ENCODE results near the gene CDKL2.

CDKL2 gene

DNA sequence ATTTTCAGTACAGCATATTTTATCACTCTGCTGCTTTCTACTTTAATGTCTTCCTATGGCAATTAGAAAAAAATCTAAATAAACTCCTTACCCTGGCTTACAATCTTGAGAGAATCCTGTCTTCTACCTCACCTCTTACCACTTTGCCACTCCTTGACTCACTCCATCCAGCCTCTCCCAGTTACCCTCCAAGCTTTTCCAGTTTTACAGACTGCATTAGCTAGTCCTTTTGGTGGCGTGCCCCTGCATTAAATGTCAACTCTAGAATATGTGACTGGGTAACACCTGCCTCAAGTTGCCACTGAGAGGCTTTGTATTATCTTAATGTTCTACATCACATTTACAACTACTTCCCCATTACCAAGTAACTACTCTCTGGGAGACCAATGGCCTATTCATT, 7.5 kb upstream of the CDKL2 start:
- no peak for DNase-seq

- no peak for DNase-seq
Measured at GRCh38 chr4:75637176-75637575, 6.8 kb upstream of the CDKL2 start.

- no peak for DNase-seq
Measured at GRCh38 chr4:75634951-75635350, 4.6 kb upstream of the CDKL2 start.

GRCh38 chr4:75634281-75634680, 4.0 kb upstream of the CDKL2 start:
- no peak for DNase-seq

GRCh38 chr4:75633846-75634245, 3.5 kb upstream of the CDKL2 start:
- no peak for DNase-seq

GRCh38 chr4:75630937-75631329, 605 bp upstream of the CDKL2 start:
- no peak for DNase-seq

- DNase-seq: no peak
Measured at GRCh38 chr4:75629239-75629638, 1.1 kb downstream of the CDKL2 start.

DNA sequence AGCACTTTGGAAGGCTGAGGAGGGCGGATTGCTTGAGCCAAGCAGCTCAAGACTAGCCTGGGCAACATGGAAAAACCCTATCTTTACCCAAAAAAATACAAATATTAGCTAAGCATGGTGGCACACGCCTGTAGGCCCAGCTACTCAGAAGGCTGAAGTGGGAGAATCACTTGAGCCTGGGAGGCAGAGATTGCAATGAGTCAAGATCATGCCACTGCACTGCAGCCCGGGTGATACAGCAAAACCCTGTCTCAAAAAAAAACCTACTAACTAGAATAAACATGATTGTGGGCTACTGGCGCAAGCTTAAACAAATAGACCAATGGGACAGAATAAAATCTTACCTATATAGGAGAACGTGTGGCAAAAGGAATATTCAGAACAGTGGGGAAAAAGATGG, 7.3 kb downstream of the CDKL2 start:
- no peak for DNase-seq

DNA sequence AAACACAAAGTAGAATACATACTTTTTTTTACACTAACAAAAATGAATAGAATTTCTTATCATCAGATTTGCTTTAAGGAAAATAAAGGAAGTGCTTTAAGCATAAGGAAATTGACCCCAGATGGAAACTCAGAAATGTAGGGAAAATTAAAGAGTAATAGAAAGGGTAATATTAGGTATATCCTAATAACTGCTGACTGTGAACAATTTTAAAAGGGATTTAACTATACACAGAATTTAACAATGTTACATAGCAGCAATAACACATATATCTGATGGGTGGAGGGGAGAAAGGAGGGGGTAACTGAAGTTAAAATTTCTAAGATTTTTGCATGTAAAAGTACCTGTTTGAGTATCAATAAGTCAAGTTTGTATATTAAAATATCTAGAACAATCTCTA, 8.6 kb downstream of the CDKL2 start:
- no peak for DNase-seq

- DNase-seq: no peak
Measured at GRCh38 chr4:75612306-75612705, 18.0 kb downstream of the CDKL2 start.

DNA sequence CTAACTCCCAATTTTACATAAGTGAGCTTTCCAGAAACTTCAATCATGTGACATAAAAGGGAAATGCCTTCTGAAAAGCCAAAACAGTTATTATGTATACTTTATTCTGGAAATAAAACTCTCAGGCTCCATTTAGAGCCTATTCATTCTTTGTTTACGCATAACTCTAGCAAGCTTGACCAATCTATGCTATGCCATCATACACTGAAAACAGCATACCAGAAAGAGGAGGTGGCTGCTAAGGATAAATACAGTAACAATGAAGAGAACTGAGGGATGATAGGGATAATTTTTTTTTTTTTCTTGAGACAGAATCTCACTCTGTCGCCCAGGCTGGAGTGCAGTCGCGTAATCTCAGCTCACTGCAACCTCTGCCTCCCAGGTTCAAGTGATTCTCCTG, 24.4 kb downstream of the CDKL2 start:
- no peak for DNase-seq

GRCh38 chr4:75599647-75600046, 30.7 kb downstream of the CDKL2 start:
- no peak for DNase-seq

GRCh38 chr4:75598390-75598789, 31.9 kb downstream of the CDKL2 start:
- no peak for DNase-seq

- no peak for DNase-seq
Measured at GRCh38 chr4:75596061-75596460, 34.3 kb downstream of the CDKL2 start.

DNA sequence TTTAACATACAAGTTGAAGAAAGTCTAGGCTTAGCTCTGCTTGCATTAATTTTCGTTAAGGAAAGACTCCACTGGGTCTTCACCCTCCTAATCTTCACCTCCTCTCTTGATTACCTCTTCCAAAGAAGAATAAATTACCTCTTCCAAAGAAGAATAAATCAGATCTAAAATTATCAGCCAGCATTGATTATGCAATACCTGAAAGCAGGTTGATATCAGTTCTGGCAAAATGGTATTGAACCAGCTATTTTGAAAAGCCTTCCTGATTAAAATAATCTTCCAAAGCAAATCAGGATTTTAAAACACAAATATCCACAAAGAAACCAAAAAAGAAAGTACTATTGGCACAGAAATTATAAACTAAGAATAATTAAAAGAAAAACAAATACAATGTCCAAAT, 36.9 kb downstream of the CDKL2 start:
- DNase-seq: no peak

DNA sequence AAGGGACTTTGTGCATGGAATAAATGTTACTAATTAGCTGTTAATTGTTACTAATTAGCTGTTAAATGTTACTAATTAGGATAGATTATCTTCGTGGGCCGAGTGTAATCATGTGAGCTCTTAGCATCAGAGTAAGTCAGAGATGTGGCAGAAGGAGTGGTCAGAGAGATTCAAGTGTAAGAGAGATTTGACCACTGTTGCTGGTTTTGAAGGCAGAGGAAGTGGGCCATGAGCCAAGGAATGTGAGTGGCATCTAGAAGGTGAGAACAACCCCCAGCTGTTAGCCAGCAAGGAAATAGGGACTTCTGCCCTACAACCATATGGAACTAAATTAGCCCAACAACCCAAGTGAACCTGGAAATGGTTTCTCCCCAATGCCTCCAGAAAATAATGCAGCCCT, 46.3 kb downstream of the CDKL2 start:
- DNase-seq: no peak

GRCh38 chr4:75567725-75568124, 62.6 kb downstream of the CDKL2 start:
- DNase-seq: no peak

GRCh38 chr4:75566911-75567310, 63.4 kb downstream of the CDKL2 start:
- no peak for DNase-seq

DNA sequence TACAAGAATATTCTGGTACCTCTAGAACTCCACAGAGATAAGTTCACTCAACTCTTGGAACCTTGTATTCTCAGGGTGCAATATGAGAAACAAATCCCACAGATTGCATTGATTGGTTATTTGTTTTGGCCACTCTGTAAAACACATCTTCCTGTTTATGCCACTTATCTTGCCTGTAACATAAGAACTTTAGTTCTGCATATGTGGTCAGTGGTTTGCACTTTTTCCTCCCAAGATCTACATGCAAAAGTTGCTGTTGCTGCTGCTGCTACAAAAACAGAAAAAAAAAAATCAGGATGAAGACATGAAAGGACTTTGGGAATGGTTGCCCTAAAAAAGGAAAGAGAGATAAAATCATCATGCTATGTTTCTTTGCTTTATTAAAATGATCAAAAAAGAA, 64.8 kb downstream of the CDKL2 start:
- DNase-seq: no peak

- no peak for DNase-seq
Measured at GRCh38 chr4:75564023-75564422, 66.3 kb downstream of the CDKL2 start.

- DNase-seq: no peak
Measured at GRCh38 chr4:75561789-75562188, 68.5 kb downstream of the CDKL2 start.

DNA sequence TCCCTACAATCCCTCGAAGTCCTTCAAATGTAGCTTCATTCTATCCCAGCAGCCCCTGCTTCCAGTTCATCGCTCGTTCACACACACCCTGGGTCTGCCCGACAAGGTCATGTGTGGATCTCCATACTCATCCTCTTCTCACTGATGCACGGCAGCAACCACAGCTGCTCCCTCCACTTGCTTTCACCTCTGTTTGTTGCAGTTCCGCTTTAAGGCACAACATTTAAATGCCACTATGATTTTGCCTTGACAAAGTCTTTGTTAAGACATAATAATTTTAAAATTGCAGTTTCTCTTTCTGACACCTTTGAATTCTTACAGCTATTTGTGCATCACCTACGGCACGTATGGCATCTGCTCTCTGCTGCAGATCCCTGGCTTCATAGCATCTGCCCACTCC, 72.6 kb downstream of the CDKL2 start:
- DNase-seq: no peak

DNA sequence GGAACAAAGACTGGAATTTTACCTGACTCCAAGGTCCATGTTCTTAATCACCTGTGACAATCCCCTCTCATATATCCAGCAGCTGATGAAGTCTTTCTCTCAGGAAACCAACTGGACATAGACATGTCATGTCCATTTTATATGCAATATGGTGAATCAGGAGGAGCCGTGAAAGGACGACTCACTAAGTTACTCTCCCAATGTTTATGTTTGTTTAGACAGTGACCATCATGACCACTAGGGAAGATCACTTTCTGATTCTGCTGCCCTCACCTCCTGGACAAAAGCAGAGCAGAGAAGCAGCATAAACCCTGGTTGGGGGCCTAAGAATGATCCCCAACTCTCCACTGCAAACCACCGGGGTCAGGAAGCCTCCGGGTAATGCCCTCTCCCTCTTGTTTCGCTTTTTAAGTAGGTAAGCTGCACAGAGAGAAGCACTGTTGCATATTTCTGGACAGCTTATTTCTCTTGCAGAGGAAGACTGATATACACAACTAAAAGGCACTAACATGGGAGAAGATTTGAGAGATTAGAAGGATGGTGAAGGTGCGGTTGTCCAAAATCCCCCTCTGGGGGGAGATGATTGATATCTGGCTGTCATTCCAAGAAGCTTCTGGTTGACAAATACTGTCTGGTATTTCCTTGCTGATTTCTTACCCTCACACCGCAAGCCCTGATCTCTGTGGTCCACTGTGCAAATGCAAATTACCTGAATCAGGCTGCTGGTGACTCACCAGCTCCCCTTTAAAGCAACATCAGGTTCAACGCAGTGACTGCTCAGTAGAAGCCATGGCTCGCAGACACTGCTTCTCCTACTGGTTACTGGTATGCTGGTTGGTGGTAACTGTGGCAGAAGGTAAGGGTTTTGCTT, 74.8 kb downstream of the CDKL2 start, which contains the start of gene ODAPH:
ODAPH (plus strand) TSS at position 773 of the 871 bp plus-strand sequence; CDS start at position 790, 17 bp downstream.
- DNase-seq: no peak

DNA sequence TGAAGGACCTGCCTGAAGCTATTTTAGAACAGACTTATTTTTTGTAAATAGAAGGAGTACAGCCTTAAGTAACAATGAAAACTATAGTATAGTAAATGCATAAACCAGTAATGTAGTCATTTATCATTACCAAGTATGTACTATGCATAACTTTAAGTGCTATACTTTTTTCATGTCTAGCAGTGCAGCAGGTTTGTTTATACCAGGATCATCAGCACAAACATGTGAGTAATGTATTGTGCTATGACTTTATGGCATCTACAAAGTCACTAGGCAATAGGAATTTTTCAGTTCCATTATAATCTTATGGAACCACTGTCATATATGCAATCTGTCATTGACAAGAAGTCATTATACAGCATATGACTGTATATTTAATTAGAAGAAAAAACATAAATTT, 77.9 kb downstream of the CDKL2 start:
- DNase-seq: no peak

- no peak for DNase-seq
Measured at GRCh38 chr4:75549019-75549418, 81.3 kb downstream of the CDKL2 start.
